ENCODE measurements around the gene MCCC1.

MCCC1 gene

GRCh38 chr3:182979674-182980191, 119.6 kb downstream of the MCCC1 start:
- DNase-seq = peak; percentile 65

DNA sequence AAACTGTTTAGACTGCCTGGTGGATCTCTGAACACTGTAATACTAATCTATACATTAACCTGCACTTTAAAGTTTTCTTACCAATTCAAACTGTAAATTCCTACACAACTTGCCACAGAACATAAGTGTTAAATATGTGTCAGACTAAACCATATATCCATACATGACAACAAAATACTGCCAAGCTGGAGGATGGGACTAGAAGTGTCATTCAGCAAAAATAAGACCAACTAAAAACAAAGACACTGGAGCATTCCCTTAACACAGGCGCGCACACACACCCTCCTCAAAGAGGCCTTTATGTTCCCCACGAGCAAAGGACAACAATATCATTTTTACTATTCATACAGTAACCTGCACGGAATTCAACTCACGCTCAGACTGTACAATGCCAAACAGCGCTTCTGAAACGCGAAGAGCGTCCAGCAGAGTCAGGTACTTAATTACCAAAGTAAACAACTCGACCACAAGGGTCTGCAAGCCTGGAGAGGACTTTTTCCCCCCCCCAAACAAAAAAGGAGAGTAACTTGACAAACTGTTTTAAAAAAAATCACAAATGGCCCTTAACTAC, 120.1 kb downstream of the MCCC1 start:
- no peak for DNase-seq

GRCh38 chr3:182978387-182978786, 120.9 kb downstream of the MCCC1 start:
- DNase-seq = no peak

- no peak for DNase-seq
Measured at GRCh38 chr3:182973047-182973446, 126.2 kb downstream of the MCCC1 start.

GRCh38 chr3:182972387-182972786, 126.9 kb downstream of the MCCC1 start:
- no peak for DNase-seq

- no peak for DNase-seq
Measured at GRCh38 chr3:182971637-182972036, 127.7 kb downstream of the MCCC1 start.

- DNase-seq = no peak
Measured at GRCh38 chr3:182970811-182971418, 128.4 kb downstream of the MCCC1 start.

GRCh38 chr3:182969853-182970252, 129.4 kb downstream of the MCCC1 start:
- no peak for DNase-seq

DNA sequence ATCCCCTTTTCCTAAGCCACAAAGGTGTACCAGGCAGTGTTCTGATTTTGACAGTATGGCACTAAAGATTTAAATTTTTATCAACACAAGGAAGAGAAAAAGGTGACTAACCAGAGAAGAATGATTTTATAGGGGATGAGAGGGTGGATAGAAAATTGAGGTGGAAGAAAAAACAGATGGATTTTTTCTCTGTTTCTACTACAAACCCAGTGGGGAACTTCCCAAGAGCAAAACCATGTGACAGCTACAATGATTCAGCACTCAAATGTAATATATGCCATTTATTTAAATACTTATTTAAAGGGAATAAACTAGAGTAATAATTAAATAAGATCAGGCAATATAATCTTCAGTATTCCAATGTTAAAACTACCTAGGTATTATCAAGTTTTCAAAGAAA, 130.0 kb downstream of the MCCC1 start:
- no peak for DNase-seq

DNA sequence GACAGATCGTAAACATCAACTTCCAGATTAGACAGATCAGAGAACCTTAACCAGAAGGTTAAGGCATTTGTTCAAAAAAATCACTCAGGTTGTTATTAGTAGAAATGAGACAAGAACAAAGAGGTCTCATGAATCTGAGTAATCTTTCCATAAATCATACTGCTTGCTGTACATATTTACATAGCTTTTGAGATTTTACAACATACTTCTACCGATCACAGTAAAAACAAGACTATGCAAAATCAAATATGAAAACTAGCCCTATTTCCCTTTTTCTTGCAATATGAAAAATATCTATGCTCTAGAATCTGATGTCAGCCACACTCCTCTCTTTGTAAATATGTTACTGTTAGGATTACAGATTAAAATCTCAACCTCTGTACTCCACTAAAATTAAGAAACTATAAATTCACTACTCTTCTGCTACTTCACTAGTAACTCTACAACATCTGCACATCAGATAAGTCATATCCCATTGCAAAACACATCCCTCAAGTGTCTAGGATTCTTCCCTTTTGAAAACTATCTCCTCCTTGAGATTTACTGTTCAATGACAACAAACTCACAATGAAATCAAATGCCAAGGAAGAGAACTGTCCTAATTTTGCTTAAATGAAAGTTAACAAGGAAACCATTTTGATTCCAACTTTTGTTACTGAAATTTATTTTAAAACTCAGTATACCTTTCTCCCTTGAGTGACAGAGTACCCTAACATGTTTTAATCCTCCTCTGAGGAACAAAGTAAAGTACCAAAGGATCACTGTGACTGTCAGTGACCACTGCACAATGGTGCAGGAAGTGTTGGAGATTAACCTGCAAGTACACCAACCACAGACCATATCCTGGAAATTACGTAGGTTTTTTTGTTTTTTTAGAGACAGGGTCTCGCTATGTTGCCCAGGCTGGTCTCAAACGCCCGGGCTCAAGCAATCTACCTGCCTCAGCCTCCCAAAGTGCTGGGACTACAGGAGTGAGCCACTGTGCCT, 131.8 kb downstream of the MCCC1 start:
- DNase-seq = no peak

GRCh38 chr3:182965861-182966366, 133.4 kb downstream of the MCCC1 start:
- no peak for DNase-seq
